ENCODE results near the gene GRIK4. TPM values are rescaled to one million over a fixed set of nuclear protein-coding genes. Genes with fewer than 3 reads are reported as not detected.

GRIK4 gene
- total RNA-seq, 1 donor from 2014 or later: 0.89 TPM

DNA sequence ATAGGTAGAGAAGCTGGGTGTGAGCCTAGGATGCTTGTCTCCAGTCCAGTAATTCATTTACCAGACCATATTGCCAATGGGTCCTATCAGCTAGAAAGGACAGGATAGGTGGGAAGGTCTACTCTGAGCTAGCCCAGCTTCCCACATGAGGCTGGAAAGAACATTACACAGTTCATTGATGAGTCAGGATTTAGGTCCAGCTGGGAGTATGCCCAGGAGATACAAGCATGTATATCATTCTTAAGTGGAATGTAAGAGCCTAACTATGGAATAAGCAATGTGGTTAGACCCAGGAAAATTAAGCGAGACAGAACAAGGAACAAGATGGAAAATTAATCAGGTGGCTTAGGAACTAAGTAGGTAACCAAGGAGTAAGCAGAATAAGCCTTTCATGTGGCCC, 453.3 kb downstream of the GRIK4 start:
- no peak overlapping the region for H3K27ac Mint-ChIP-seq (ENCODE audit: unreplicated experiment)
- TF ChIP-seq, protein P1, sequence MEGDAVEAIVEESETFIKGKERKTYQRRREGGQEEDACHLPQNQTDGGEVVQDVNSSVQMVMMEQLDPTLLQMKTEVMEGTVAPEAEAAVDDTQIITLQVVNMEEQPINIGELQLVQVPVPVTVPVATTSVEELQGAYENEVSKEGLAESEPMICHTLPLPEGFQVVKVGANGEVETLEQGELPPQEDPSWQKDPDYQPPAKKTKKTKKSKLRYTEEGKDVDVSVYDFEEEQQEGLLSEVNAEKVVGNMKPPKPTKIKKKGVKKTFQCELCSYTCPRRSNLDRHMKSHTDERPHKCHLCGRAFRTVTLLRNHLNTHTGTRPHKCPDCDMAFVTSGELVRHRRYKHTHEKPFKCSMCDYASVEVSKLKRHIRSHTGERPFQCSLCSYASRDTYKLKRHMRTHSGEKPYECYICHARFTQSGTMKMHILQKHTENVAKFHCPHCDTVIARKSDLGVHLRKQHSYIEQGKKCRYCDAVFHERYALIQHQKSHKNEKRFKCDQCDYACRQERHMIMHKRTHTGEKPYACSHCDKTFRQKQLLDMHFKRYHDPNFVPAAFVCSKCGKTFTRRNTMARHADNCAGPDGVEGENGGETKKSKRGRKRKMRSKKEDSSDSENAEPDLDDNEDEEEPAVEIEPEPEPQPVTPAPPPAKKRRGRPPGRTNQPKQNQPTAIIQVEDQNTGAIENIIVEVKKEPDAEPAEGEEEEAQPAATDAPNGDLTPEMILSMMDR (conservative IDR thresholded peaks at IDR 0.05): no peak
- H3K4me3 Mint-ChIP-seq: no peak overlapping the region
- H3K9me3 Mint-ChIP-seq: no peaks in the 10 kb centered on the region
- no peaks in the 10 kb centered on the region for H3K27me3 Mint-ChIP-seq (ENCODE audit: low read depth)
- no peak for DNase-seq (ENCODE audit: low read depth, low spot score)
- no peaks in the 10 kb centered on the region for H3K4me1 Mint-ChIP-seq
- H3K36me3 Mint-ChIP-seq (ENCODE audit: low read depth): no peaks in the 10 kb centered on the region

DNA sequence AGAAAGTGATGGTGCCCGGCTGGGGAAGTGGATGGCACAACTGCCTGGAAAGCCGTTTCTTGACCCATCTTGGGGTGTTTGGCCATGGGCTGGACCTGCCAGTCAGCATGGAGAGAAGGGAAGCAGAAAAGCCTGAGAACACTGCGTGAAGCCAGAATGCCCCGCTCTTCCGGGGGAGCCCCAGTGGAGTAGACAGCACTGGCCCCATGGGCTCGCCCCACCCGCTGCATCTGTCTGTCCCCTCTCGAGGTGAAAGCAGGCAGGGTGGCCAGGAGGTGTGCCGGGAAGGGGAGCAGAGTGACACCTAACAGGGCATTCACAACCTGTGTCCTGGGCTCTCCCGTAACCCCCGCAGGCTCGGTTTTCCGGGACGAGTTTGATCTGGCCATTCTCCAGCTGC, 455.3 kb downstream of the GRIK4 start:
- H3K4me1 Mint-ChIP-seq: no peaks in the 10 kb centered on the region

DNA sequence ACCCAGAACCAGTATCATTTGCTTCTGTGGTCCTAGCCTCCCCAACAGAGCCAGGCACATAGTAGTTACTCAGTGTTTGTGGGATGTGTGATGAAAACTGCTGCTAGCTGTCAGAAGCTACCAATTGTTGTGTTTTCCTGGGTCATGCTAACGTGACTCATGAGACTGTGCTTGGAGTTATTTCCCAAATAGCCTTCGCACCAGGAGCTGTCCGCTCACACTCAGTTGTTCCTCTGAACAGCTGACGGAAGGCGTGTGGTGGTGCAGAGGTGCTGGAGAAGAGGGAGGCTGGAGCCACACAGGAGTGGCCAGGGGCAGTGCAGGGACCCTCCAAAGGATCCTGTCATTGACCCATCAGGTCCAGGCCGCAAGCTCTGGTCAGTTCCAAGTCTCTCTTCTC, 458.4 kb downstream of the GRIK4 start:
- no peak overlapping the region for H3K4me3 Mint-ChIP-seq
- H3K4me1 Mint-ChIP-seq: peaks cover 4% of the 10 kb centered on the region
- no peak overlapping the region for H3K27ac Mint-ChIP-seq (ENCODE audit: unreplicated experiment)
- no peaks in the 10 kb centered on the region for H3K27me3 Mint-ChIP-seq (ENCODE audit: low read depth)
- no peaks in the 10 kb centered on the region for H3K9me3 Mint-ChIP-seq
- TF ChIP-seq, protein P1 (conservative IDR thresholded peaks at IDR 0.05): no peak
- H3K36me3 Mint-ChIP-seq (ENCODE audit: low read depth): no peaks in the 10 kb centered on the region
- DNase-seq (ENCODE audit: low read depth, low spot score): no peak

More for the DNA sequence above, 455.3 kb downstream of the GRIK4 start:
- H3K27me3 Mint-ChIP-seq (ENCODE audit: low read depth): no peaks in the 10 kb centered on the region
- H3K4me3 Mint-ChIP-seq: no peak overlapping the region
- no peaks in the 10 kb centered on the region for H3K36me3 Mint-ChIP-seq (ENCODE audit: low read depth)
- no peak overlapping the region for H3K27ac Mint-ChIP-seq (ENCODE audit: unreplicated experiment)
- no peaks in the 10 kb centered on the region for H3K9me3 Mint-ChIP-seq
- no peak for DNase-seq (ENCODE audit: low read depth, low spot score)
- TF ChIP-seq, protein P1 (conservative IDR thresholded peaks at IDR 0.05): no peak

DNA sequence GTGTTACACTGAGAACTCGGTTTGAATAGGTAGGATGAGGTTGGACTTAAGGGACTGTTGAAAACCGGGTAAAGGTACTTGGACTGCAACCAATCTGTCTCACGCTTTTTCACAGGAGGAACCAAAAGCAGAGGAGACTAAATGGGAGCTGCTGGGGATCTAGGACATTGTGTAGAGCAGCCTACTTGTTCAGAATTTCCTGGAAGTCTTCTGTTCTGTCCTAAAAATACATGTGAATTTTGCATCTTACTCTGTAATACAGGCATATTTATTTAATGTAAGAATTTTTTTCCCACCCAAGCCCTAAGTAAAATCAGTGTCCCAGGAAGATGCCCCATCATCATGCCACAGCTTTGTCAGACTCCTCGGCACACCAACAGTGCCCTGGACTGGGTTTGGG, 460.3 kb downstream of the GRIK4 start:
- Mint-ChIP-seq H3K4me1 (peaks cover 7% of the 10 kb centered on the region), H3K9me3 (no peaks in the 10 kb centered on the region), H3K27me3 (ENCODE audit: low read depth) (no peaks in the 10 kb centered on the region), H3K4me3 (no peak overlapping the region), H3K27ac (ENCODE audit: unreplicated experiment) (no peak overlapping the region), H3K36me3 (ENCODE audit: low read depth) (no peaks in the 10 kb centered on the region)
- no peak for DNase-seq (ENCODE audit: low read depth, low spot score)
- TF ChIP-seq, protein P1 (conservative IDR thresholded peaks at IDR 0.05): no peak

GRCh38 chr11:120972621-120973020, 461.1 kb downstream of the GRIK4 start:
- no peaks in the 10 kb centered on the region for H3K9me3 Mint-ChIP-seq
- peaks cover 7% of the 10 kb centered on the region for H3K4me1 Mint-ChIP-seq
- no peak overlapping the region for H3K27ac Mint-ChIP-seq (ENCODE audit: unreplicated experiment)
- no peaks in the 10 kb centered on the region for H3K36me3 Mint-ChIP-seq (ENCODE audit: low read depth)
- H3K4me3 Mint-ChIP-seq: no peak overlapping the region
- no peak for DNase-seq (ENCODE audit: low read depth, low spot score)
- no peaks in the 10 kb centered on the region for H3K27me3 Mint-ChIP-seq (ENCODE audit: low read depth)
- TF ChIP-seq, protein P1 (conservative IDR thresholded peaks at IDR 0.05): no peak

DNA sequence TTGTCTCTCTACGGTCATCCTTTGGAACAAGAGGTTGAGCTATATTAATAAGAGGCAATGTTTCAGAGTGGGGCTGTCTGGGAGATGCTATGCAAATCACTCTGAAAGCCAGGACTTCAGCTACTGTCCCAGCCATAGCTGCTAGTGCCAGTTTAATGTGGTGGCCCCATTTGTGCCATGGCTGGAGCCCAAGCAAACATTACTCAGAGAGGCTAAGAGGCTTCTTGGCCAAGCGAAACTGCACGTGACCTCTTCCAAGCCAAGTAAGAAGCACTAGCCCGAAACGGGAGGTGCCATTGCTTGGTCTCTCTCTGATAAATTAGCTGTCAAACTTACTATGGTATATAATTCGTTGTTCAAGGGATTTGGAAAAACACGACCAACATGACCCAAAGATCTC, 462.0 kb downstream of the GRIK4 start:
- H3K27me3 Mint-ChIP-seq (ENCODE audit: low read depth): no peaks in the 10 kb centered on the region
- H3K36me3 Mint-ChIP-seq (ENCODE audit: low read depth): no peaks in the 10 kb centered on the region
- H3K27ac Mint-ChIP-seq (ENCODE audit: unreplicated experiment): no peak overlapping the region
- TF ChIP-seq, protein P1 (conservative IDR thresholded peaks at IDR 0.05): no peak
- H3K4me1 Mint-ChIP-seq: peaks cover 12% of the 10 kb centered on the region
- H3K9me3 Mint-ChIP-seq: no peaks in the 10 kb centered on the region
- DNase-seq (ENCODE audit: low read depth, low spot score): no peak
- no peak overlapping the region for H3K4me3 Mint-ChIP-seq
